Upper lobe of left lung (tissue), 4 donors: ENCODE results near the gene CAB39L.

Source experiments
- EP300 ChIP-seq, 4 donors: sonication (generic); formaldehyde crosslinking; IDR thresholded peaks; one replicate each; pipeline ENCODE4 v1.5.1; 2017; ENCODE audit warnings: antibody characterized with exemption in 4 of 4, control low read depth in 2 of 4
- POLR2AphosphoS5 ChIP-seq, 2 donors: sonication (generic); formaldehyde crosslinking; IDR thresholded peaks; one replicate each; pipeline ENCODE4 v1.5.1; 2017; ENCODE audit warnings: antibody characterized with exemption in 2 of 2
- TF ChIP-seq, protein P1 (sequence below), 6 experiments: fragments of 450-650 bp in 4 of 6; fragments of 200-600 bp in 2 of 6; sonication (generic) in 2 of 6; IDR thresholded peaks; one replicate each; pipeline ENCODE4 v1.5.1; 2016 to 2019; ENCODE audit warnings: antibody characterized with exemption in 6 of 6

DNA sequence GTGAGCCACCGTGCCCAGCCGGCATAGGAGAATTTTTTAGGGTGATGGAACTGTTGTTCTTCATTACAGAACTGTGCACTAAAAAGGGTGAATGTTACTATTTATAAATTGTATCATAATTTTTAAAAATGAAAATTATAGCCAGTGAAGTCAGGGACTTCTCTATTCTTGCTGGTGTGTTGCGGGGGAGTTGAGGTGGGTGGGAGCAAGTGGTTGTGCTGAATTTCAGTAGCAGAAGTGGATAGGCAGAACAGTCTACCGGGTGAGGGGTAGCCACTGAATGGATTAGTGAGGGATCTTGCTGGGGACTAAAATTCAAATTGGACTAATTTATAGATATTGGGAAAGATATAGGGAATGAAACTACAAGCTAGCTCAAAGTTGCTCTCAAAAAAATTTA lies 74.0 kb downstream of the CAB39L start:
- TF ChIP-seq EP300 (IDR thresholded peaks at IDR 0.05) (no peak), POLR2AphosphoS5 (IDR thresholded peaks at IDR 0.05) (no peak)
- TF ChIP-seq, protein P1, sequence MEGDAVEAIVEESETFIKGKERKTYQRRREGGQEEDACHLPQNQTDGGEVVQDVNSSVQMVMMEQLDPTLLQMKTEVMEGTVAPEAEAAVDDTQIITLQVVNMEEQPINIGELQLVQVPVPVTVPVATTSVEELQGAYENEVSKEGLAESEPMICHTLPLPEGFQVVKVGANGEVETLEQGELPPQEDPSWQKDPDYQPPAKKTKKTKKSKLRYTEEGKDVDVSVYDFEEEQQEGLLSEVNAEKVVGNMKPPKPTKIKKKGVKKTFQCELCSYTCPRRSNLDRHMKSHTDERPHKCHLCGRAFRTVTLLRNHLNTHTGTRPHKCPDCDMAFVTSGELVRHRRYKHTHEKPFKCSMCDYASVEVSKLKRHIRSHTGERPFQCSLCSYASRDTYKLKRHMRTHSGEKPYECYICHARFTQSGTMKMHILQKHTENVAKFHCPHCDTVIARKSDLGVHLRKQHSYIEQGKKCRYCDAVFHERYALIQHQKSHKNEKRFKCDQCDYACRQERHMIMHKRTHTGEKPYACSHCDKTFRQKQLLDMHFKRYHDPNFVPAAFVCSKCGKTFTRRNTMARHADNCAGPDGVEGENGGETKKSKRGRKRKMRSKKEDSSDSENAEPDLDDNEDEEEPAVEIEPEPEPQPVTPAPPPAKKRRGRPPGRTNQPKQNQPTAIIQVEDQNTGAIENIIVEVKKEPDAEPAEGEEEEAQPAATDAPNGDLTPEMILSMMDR (IDR thresholded peaks at IDR 0.05): no peak
